GM12878 (cell line): Measurements from ENCODE around the gene KIF20B. TPM values are rescaled to one million over a fixed set of nuclear protein-coding genes. Genes with fewer than 3 reads are reported as not detected.

Experiments
- ATAC-seq: fragments of 200-7000 bp; cut with Tn5 transposase; 3 replicates; pipeline ENCODE4 v1.9.1; 2020; ENCODE audit warnings: mild to moderate bottlenecking, moderate library complexity
- BruUV-seq: library from RNA; stranded (reverse); fragments of 400-500 nt; replicated peaks from 2 replicates; lab custom pipeline; 2021; lab: Mats Ljungman, UMichigan
- CTCF ChIA-PET: fragments of 300-600 bp; sonication (Branson Sonifier 250); formaldehyde crosslinking; extraction: SDS; loops from one replicate; lab custom pipeline; 2021; ENCODE audit warnings: inconsistent platforms; lab: Yijun Ruan, JAX
- POLR2A ChIA-PET: fragments of 350-600 bp; formaldehyde crosslinking; extraction: SDS; loops from one replicate; lab custom pipeline; 2021; ENCODE audit warnings: inconsistent platforms; lab: Charles Lee
- RAD21 ChIA-PET: fragments of 300-600 bp; sonication (Branson Sonifier 250); formaldehyde crosslinking; loops from one replicate; lab custom pipeline; 2023; ENCODE audit warnings: antibody characterized with exemption; ENCODE audit not compliant: unreplicated experiment; lab: Charles Lee
- SMC1A ChIA-PET: fragments of 300-600 bp; sonication (Branson Sonifier 250); formaldehyde crosslinking; loops from one replicate; lab custom pipeline; 2023; ENCODE audit not compliant: unreplicated experiment, uncharacterized antibody; lab: Charles Lee
- DNase-seq: peaks from one replicate; pipeline ENCODE4 v3.0.0-alpha.2; 2011; ENCODE audit warnings: low read depth, low spot score
- FAIRE-seq: peaks from 3 replicates; lab custom pipeline; 2011; peaks lifted over from hg19 to GRCh38; lab: Jason Lieb, UNC
- H2AFZ ChIP-seq: 2 replicates; pipeline ENCODE4 v1.6.0; 2011; ENCODE audit warnings: low read depth, low read length, control low read depth; ENCODE audit not compliant: control insufficient read depth
- H3K27ac ChIP-seq: 2 replicates; pipeline ENCODE4 v1.5.1; 2011; ENCODE audit warnings: control low read depth; ENCODE audit not compliant: control insufficient read depth, insufficient read depth
- H3K27me3 ChIP-seq, 2 experiments: replicated peaks in 1 of 2; 2 replicates each; pipeline versions ENCODE4 v1.6.0 to v1.6.1; 2011; ENCODE audit warnings: low read length in 1 of 2; ENCODE audit not compliant: control insufficient read depth in 2 of 2, insufficient read depth in 2 of 2
- H3K36me3 ChIP-seq, 2 experiments: 2 replicates each; pipeline ENCODE4 v1.5.1; 2011; ENCODE audit warnings: low read length in 1 of 2; ENCODE audit not compliant: control insufficient read depth in 2 of 2, insufficient read depth in 2 of 2
- H3K4me1 ChIP-seq: 2 replicates; pipeline ENCODE4 v1.6.1; 2011; ENCODE audit warnings: mild to moderate bottlenecking, low read length, moderate library complexity, mixed read lengths; ENCODE audit not compliant: control insufficient read depth, insufficient read depth
- H3K4me2 ChIP-seq: 2 replicates; pipeline ENCODE4 v1.6.0; 2011; ENCODE audit warnings: control low read depth; ENCODE audit not compliant: control insufficient read depth, insufficient read depth
- H3K4me3 ChIP-seq: fragments of 200-600 bp; sonication (generic); 2 replicates; pipeline ENCODE4 v1.5.1; 2016
- H3K79me2 ChIP-seq: 2 replicates; pipeline ENCODE4 v1.6.0; 2011; ENCODE audit warnings: low read length; ENCODE audit not compliant: control insufficient read depth, insufficient read depth
- H3K9ac ChIP-seq: 2 replicates; pipeline ENCODE4 v1.8.0; 2011; ENCODE audit warnings: low read length, control low read depth, mixed read lengths; ENCODE audit not compliant: control insufficient read depth, insufficient read depth
- H3K9me3 ChIP-seq: replicated peaks from 3 replicates; pipeline ENCODE4 v1.5.1; 2011; ENCODE audit warnings: mild to moderate bottlenecking, low read length; ENCODE audit not compliant: control insufficient read depth, insufficient read depth
- H4K20me1 ChIP-seq: 2 replicates; pipeline ENCODE4 v1.6.0; 2011; ENCODE audit not compliant: control insufficient read depth, insufficient read depth
- BCLAF1 ChIP-seq: fragments of 450-650 bp; IDR thresholded peaks from 2 replicates; pipeline ENCODE4 v1.6.1; 2017; ENCODE audit warnings: antibody characterized with exemption, mild to moderate bottlenecking, moderate library complexity
- CBFB ChIP-seq: IDR thresholded peaks from 2 replicates; pipeline ENCODE4 v1.6.1; 2016; ENCODE audit warnings: antibody characterized with exemption, low read depth
- CREM ChIP-seq: IDR thresholded peaks from 2 replicates; pipeline ENCODE4 v1.6.1; 2014; ENCODE audit warnings: antibody characterized with exemption, low read depth
- E4F1 ChIP-seq: fragments of 450-650 bp; IDR thresholded peaks from 2 replicates; pipeline ENCODE4 v1.6.1; 2018; ENCODE audit warnings: borderline replicate concordance, mild to moderate bottlenecking; ENCODE audit not compliant: partially characterized antibody
- HDAC2 ChIP-seq: fragments of 200-600 bp; sonication (generic); IDR thresholded peaks from 2 replicates; pipeline ENCODE4 v1.6.1; 2017
- JUNB ChIP-seq: IDR thresholded peaks from 2 replicates; pipeline ENCODE4 v1.6.1; 2016; ENCODE audit warnings: antibody characterized with exemption, mild to moderate bottlenecking
- PBX3 ChIP-seq: IDR thresholded peaks from 2 replicates; pipeline ENCODE4 v1.6.1; 2011; ENCODE audit warnings: mild to moderate bottlenecking, low read depth, low read length, moderate library complexity; ENCODE audit not compliant: insufficient replicate concordance
- SMAD1 ChIP-seq: fragments of 450-650 bp; IDR thresholded peaks from 2 replicates; pipeline ENCODE4 v1.6.1; 2018; ENCODE audit warnings: mild to moderate bottlenecking, low read depth; ENCODE audit not compliant: partially characterized antibody
- ZNF622 ChIP-seq: fragments of 450-650 bp; IDR thresholded peaks from 2 replicates; pipeline ENCODE4 v1.6.1; 2017; ENCODE audit warnings: mild to moderate bottlenecking, inconsistent platforms
- WGBS: methylation state at CpG from one replicate; pipeline ENCODE4 v1.1.6; 2016; ENCODE audit warnings: low lambda C conversion rate; ENCODE audit not compliant: insufficient replicate concordance, insufficient coverage; ENCODE audit errors: missing lambda C conversion rate; 5-methylcytosine and 5-hydroxymethylcytosine counted together
- in situ Hi-C: fragments of 300-500 bp; cut with MboI; formaldehyde crosslinking; loops from 9 replicates; pipeline ENCODE4 v1.14.3; 2018; ENCODE audit warnings: mixed read lengths
- intact Hi-C: fragments of 100-400 bp; cut with micrococcal nuclease; formaldehyde crosslinking; loops from one replicate; pipeline ENCODE4 v1.14.2; 2022; ENCODE audit not compliant: unreplicated experiment
- polyA plus RNA-seq, 11 experiments: library from polyadenylated mRNA; depleted of rRNA in 4 of 11; unstranded in 6 of 11; stranded (reverse) in 5 of 11; fragments of >200 nt; fragmentation: Nextera tagmentation in 4 of 11; fragmentation: Illumina TruSeq in 1 of 11; extraction: Ambion mirVana in 4 of 11; extraction: Trizol in 1 of 11; gene quantifications; 1 replicate in 1 of 11; 2 replicates in 10 of 11; pipeline versions ENCODE4 v1.2.1 to v1.2.3, GENCODE V29; 2011 to 2016; ENCODE audit warnings: inconsistent platforms in 2 of 11, missing spikeins in 2 of 11, low read depth in 1 of 11
- total RNA-seq, 4 experiments: library from RNA; depleted of rRNA in 3 of 4; stranded (reverse); fragments of >200 nt in 3 of 4; fragmentation: Illumina TruSeq in 1 of 4; extraction: Trizol in 1 of 4; gene quantifications; 2 replicates each; pipeline versions ENCODE4 v1.2.1 to v1.2.3, GENCODE V29; 2013 to 2021
- TF ChIP-seq, protein P1 (sequence below): fragments of 450-650 bp; IDR thresholded peaks from 2 replicates; pipeline ENCODE4 v1.6.1; 2017; ENCODE audit warnings: mild to moderate bottlenecking, moderate library complexity

KIF20B gene
- total and polyA plus RNA-seq, 10 of the 15 experiments (the other 5 are each of a cell fraction or from before 2014, with no cell fraction given): 15.6 to 67.7 (median 44.3) TPM

GRCh38 chr10:89685936-89686335, 15.5 kb upstream of the KIF20B start (continued):
- TF ChIP-seq, protein P1, sequence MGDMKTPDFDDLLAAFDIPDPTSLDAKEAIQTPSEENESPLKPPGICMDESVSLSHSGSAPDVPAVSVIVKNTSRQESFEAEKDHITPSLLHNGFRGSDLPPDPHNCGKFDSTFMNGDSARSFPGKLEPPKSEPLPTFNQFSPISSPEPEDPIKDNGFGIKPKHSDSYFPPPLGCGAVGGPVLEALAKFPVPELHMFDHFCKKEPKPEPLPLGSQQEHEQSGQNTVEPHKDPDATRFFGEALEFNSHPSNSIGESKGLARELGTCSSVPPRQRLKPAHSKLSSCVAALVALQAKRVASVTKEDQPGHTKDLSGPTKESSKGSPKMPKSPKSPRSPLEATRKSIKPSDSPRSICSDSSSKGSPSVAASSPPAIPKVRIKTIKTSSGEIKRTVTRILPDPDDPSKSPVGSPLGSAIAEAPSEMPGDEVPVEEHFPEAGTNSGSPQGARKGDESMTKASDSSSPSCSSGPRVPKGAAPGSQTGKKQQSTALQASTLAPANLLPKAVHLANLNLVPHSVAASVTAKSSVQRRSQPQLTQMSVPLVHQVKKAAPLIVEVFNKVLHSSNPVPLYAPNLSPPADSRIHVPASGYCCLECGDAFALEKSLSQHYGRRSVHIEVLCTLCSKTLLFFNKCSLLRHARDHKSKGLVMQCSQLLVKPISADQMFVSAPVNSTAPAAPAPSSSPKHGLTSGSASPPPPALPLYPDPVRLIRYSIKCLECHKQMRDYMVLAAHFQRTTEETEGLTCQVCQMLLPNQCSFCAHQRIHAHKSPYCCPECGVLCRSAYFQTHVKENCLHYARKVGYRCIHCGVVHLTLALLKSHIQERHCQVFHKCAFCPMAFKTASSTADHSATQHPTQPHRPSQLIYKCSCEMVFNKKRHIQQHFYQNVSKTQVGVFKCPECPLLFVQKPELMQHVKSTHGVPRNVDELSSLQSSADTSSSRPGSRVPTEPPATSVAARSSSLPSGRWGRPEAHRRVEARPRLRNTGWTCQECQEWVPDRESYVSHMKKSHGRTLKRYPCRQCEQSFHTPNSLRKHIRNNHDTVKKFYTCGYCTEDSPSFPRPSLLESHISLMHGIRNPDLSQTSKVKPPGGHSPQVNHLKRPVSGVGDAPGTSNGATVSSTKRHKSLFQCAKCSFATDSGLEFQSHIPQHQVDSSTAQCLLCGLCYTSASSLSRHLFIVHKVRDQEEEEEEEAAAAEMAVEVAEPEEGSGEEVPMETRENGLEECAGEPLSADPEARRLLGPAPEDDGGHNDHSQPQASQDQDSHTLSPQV: no peak
- TF ChIP-seq JUNB (no peak), HDAC2 (no peak), SMAD1 (no peak), CREM (no peak)

DNA sequence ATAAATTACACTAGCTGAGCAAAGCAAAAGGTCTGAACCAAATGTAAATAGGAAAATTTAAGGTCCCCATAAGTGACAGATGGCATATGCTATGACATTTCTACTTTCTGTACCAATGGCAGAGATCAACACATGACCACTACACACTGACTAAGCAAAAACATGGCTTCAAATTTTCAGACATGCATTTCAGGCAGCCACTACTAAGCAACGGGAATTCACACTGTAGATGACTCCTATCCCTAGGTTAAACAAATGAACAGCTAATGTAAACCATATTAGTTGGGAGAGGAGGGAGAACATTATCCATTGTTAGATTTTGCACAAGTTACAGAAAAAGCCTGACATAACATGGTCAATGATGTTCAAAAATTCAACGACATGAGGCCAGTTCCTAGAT, 11.4 kb upstream of the KIF20B start:
- in situ Hi-C loops (no loop called here), intact Hi-C loops (no loop called here)
- ChIA-PET POLR2A (interaction anchor here (0.6 to 1.5 kb wide), 2 partner anchors 14 to 520 kb away, joined by 3 to 4 read pairs; no protein-coding TSS in a partner anchor), CTCF (interaction anchor here (0.6 to 0.7 kb wide), 2 partner anchors 10 to 741 kb away, joined by 3 read pairs; no protein-coding TSS in a partner anchor), RAD21 (no interaction called here), SMC1A (interaction anchor here (0.7 to 0.9 kb wide), 2 partner anchors 25 to 31 kb away, joined by 3 read pairs; no protein-coding TSS in a partner anchor)
- no peak for DNase-seq
- WGBS: 50% methylated on average over 2 of the region's 2 CpGs
- Histone ChIP-seq H3K9ac (no peak overlapping the region), H3K4me1 (no peaks in the 10 kb centered on the region), H3K4me3 (no peak overlapping the region), H3K79me2 (no peaks in the 10 kb centered on the region), H3K27me3 (no peaks in the 10 kb centered on the region), H3K9me3 (no peaks in the 10 kb centered on the region), H3K4me2 (no peak overlapping the region), H3K36me3 (no peaks in the 10 kb centered on the region), H3K27ac (no peak overlapping the region), H2AFZ (no peak overlapping the region), H4K20me1 (no peaks in the 10 kb centered on the region)
- no peak for ATAC-seq
- no peak for FAIRE-seq
- BruUV-seq: no TSS peak
- TF ChIP-seq CBFB (no peak), BCLAF1 (no peak), PBX3 (no peak), ZNF622 (no peak), E4F1 (no peak)
